ENCODE data around the gene CDC42BPA.

GRCh38 chr1:226983992-226984364 lies 334.3 kb downstream of the CDC42BPA start:
- TF ChIP-seq CTCF (optimal IDR thresholded peaks at IDR 0.05 in 1 of 3, IDR thresholded peaks at IDR 0.05 in 1 of 3, conservative IDR thresholded peaks at IDR 0.05 in 1 of 3; ENCODE audit: extremely low read depth in 1 of 3, insufficient read depth in 2 of 3, low read length in 3 of 3) (no peak), EZH2 (IDR thresholded peaks at IDR 0.05; ENCODE audit: low read length) (no peak)
